Liver (tissue), 9 donors: ENCODE data around the gene KIF5A. TPM values are rescaled to one million over a fixed set of nuclear protein-coding genes. Genes with fewer than 3 reads are reported as not detected.

ENCODE experiments used
- DNase-seq: peaks from one replicate; pipeline ENCODE4 v3.0.0-alpha.2; 2017; ENCODE audit warnings: low spot score
- H3K27ac ChIP-seq, 2 donors: one replicate each; pipeline ENCODE4 v1.7.0; 2013; ENCODE audit warnings: inconsistent platforms in 2 of 2, low read length in 2 of 2, control low read depth in 1 of 2, low read depth in 1 of 2, mild to moderate bottlenecking in 1 of 2
- H3K27me3 ChIP-seq, 4 donors: one replicate each; pipeline versions ENCODE4 v1.6.1 to v1.7.0; 2013; ENCODE audit warnings: low read length in 3 of 4, inconsistent platforms in 1 of 4, mild to moderate bottlenecking in 1 of 4, moderate library complexity in 1 of 4; ENCODE audit not compliant: control insufficient read depth in 4 of 4, insufficient read depth in 4 of 4
- H3K36me3 ChIP-seq, 4 donors: one replicate each; pipeline versions ENCODE4 v1.6.1 to v1.7.0; 2013; ENCODE audit warnings: low read length in 3 of 4, mild to moderate bottlenecking in 3 of 4, low read depth in 1 of 4, moderate library complexity in 1 of 4; ENCODE audit not compliant: control insufficient read depth in 4 of 4, insufficient read depth in 3 of 4
- H3K4me1 ChIP-seq, 4 donors: one replicate each; pipeline versions ENCODE4 v1.6.1 to v1.7.0; 2013; ENCODE audit warnings: low read length in 3 of 4, mild to moderate bottlenecking in 3 of 4, moderate library complexity in 1 of 4; ENCODE audit not compliant: control insufficient read depth in 4 of 4, insufficient read depth in 4 of 4
- H3K4me3 ChIP-seq, 3 donors: one replicate each; pipeline versions ENCODE4 v1.6.1 to v1.7.0; 2013; ENCODE audit warnings: low read length in 3 of 3, control low read depth in 1 of 3, low read depth in 1 of 3, mild to moderate bottlenecking in 1 of 3
- H3K9ac ChIP-seq, 2 donors: one replicate each; pipeline ENCODE4 v1.7.0; 2013; ENCODE audit warnings: low read length in 2 of 2, mild to moderate bottlenecking in 2 of 2, moderate library complexity in 2 of 2, control low read depth in 1 of 2, low read depth in 1 of 2
- H3K9me3 ChIP-seq, 4 donors: one replicate each; pipeline versions ENCODE4 v1.6.1 to v1.7.0; 2013; ENCODE audit warnings: low read length in 3 of 4; ENCODE audit not compliant: control insufficient read depth in 4 of 4
- ATF3 ChIP-seq: IDR thresholded peaks from 2 replicates; pipeline ENCODE4 v1.6.1; 2016; ENCODE audit warnings: antibody characterized with exemption
- CTCF ChIP-seq: fragments of 150-350 bp; IDR thresholded peaks from 2 replicates; pipeline ENCODE4 v1.5.1; 2017; ENCODE audit warnings: improper control_type of control experiment, low read depth, low read length; ENCODE audit not compliant: missing input control
- EGR1 ChIP-seq, 2 donors: IDR thresholded peaks; 2 replicates each; pipeline ENCODE4 v1.6.1; 2016 to 2018; ENCODE audit warnings: antibody characterized with exemption in 2 of 2, low read depth in 2 of 2
- FOXA2 ChIP-seq: IDR thresholded peaks from 2 replicates; pipeline ENCODE4 v1.6.1; 2016; ENCODE audit warnings: antibody characterized with exemption
- GABPA ChIP-seq, 2 donors: IDR thresholded peaks in 1 of 2; conservative IDR thresholded peaks in 1 of 2; 2 replicates each; pipeline ENCODE4 v1.6.1; 2016; ENCODE audit warnings: antibody characterized with exemption in 2 of 2, mild to moderate bottlenecking in 1 of 2, moderate library complexity in 1 of 2
- HNF4A ChIP-seq, 2 donors: conservative IDR thresholded peaks; 2 replicates each; pipeline ENCODE4 v1.6.1; 2016; ENCODE audit warnings: antibody characterized with exemption in 2 of 2, mild to moderate bottlenecking in 2 of 2
- HNF4G ChIP-seq: IDR thresholded peaks from 2 replicates; pipeline ENCODE4 v1.6.1; 2016; ENCODE audit warnings: antibody characterized with exemption
- MAX ChIP-seq: IDR thresholded peaks from 2 replicates; pipeline ENCODE4 v1.6.1; 2016; ENCODE audit warnings: antibody characterized with exemption
- NR2F2 ChIP-seq: IDR thresholded peaks from 2 replicates; pipeline ENCODE4 v1.6.1; 2016; ENCODE audit warnings: antibody characterized with exemption
- RAD21 ChIP-seq, 2 donors: IDR thresholded peaks; 2 replicates each; pipeline ENCODE4 v1.6.1; 2016; ENCODE audit warnings: antibody characterized with exemption in 2 of 2, mild to moderate bottlenecking in 2 of 2
- REST ChIP-seq: IDR thresholded peaks from 2 replicates; pipeline ENCODE4 v1.6.1; 2016; ENCODE audit warnings: antibody characterized with exemption, mild to moderate bottlenecking
- RXRA ChIP-seq, 2 donors: IDR thresholded peaks; 2 replicates each; pipeline ENCODE4 v1.6.1; 2017 to 2018; ENCODE audit warnings: antibody characterized with exemption in 2 of 2, mild to moderate bottlenecking in 1 of 2
- SP1 ChIP-seq: IDR thresholded peaks from 2 replicates; pipeline ENCODE4 v1.6.1; 2018; ENCODE audit warnings: antibody characterized with exemption, mild to moderate bottlenecking
- TAF1 ChIP-seq: conservative IDR thresholded peaks from 2 replicates; pipeline ENCODE4 v1.6.1; 2016; ENCODE audit warnings: antibody characterized with exemption, mild to moderate bottlenecking
- ZBTB33 ChIP-seq: IDR thresholded peaks from 2 replicates; pipeline ENCODE4 v1.6.1; 2016; ENCODE audit warnings: antibody characterized with exemption
- WGBS: extraction: QIAGEN DNeasy Blood & Tissue Kit; methylation state at CpG from one replicate; pipeline ENCODE4 v1.1.7; 2013; 5-methylcytosine and 5-hydroxymethylcytosine counted together
- polyA plus RNA-seq, 2 donors: library from polyadenylated mRNA; stranded (reverse) in 1 of 2; unstranded in 1 of 2; fragments of 200-250 nt in 1 of 2; fragments of >200 nt in 1 of 2; fragmentation: Nextera tagmentation in 1 of 2; extraction: Ambion mirVana in 1 of 2; gene quantifications; one replicate each; pipeline versions ENCODE4 v1.2.1 to v1.2.3, GENCODE V29; 2013 to 2015
- total RNA-seq, 2 donors: library from RNA; depleted of rRNA; stranded (reverse); fragments of >200 nt; gene quantifications; one replicate each; pipeline ENCODE4 v1.2.3, GENCODE V29; 2014
- donor health status: healthy.
- donor health status: healthy.
- donor health status: healthy.
- donor health status: healthy.
- donor health status: healthy.

Gene KIF5A
- total and polyA plus RNA-seq, 4 donors, result 0.01 to 0.42 TPM; not detected in 2

GRCh38 chr12:57579011-57579410 is 29.2 kb downstream of the KIF5A start:
- H3K27ac ChIP-seq, result no peak overlapping the region
- no peaks in the 10 kb centered on the region for H3K9me3 ChIP-seq
- no peak for TF ChIP-seq CTCF
- TF ChIP-seq RAD21 (IDR thresholded peaks at IDR 0.05), result no peak
- TF ChIP-seq REST, result no peak
- TF ChIP-seq FOXA2, result no peak
- TF ChIP-seq NR2F2, result no peak
- TF ChIP-seq EGR1 (IDR thresholded peaks at IDR 0.05; ENCODE audit: low read depth in 2 of 2), result no peak
- TF ChIP-seq ZBTB33, result no peak
- TF ChIP-seq GABPA (IDR thresholded peaks at IDR 0.05 in 1 of 2, conservative IDR thresholded peaks at IDR 0.05 in 1 of 2), result no peak
- no peak for TF ChIP-seq RXRA (IDR thresholded peaks at IDR 0.05)
- no peak for TF ChIP-seq MAX
- no peak for TF ChIP-seq TAF1
- TF ChIP-seq SP1, result no peak
- peaks cover 0 to 2% (median 0%) of the 10 kb centered on the region in 4 donors for H3K4me1 ChIP-seq
- no peak overlapping the region for H3K4me3 ChIP-seq
- no peaks in the 10 kb centered on the region for H3K36me3 ChIP-seq
- no peak for DNase-seq
- no peak overlapping the region for H3K9ac ChIP-seq
- H3K27me3 ChIP-seq, result no peaks in the 10 kb centered on the region
- 89% methylated on average over 2 of the region's 2 CpGs for WGBS

GRCh38 chr12:57579677-57580465 is 30.0 kb downstream of the KIF5A start:
- no peak for DNase-seq
- 90% methylated on average over 8 of the region's 8 CpGs for WGBS
- TF ChIP-seq ZBTB33, result no peak
- no peak for TF ChIP-seq RXRA (IDR thresholded peaks at IDR 0.05)
- no peak for TF ChIP-seq HNF4A (conservative IDR thresholded peaks at IDR 0.05)
- TF ChIP-seq RAD21 (IDR thresholded peaks at IDR 0.05), result no peak
- TF ChIP-seq FOXA2, result no peak
- TF ChIP-seq TAF1, result no peak
- TF ChIP-seq MAX, result no peak
- TF ChIP-seq SP1, result no peak
- no peak for TF ChIP-seq REST
- no peak for TF ChIP-seq ATF3
- TF ChIP-seq EGR1 (IDR thresholded peaks at IDR 0.05; ENCODE audit: low read depth in 2 of 2), result no peak
- no peak for TF ChIP-seq GABPA (IDR thresholded peaks at IDR 0.05 in 1 of 2, conservative IDR thresholded peaks at IDR 0.05 in 1 of 2)
- no peak for TF ChIP-seq HNF4G

More at GRCh38 chr12:57579677-57580465, 30.0 kb downstream of the KIF5A start:
- no peak overlapping the region for H3K9ac ChIP-seq
- H3K9me3 ChIP-seq, result no peaks in the 10 kb centered on the region
- no peak overlapping the region for H3K4me3 ChIP-seq
- peaks cover 0 to 2% (median 0%) of the 10 kb centered on the region in 4 donors for H3K4me1 ChIP-seq
- H3K27me3 ChIP-seq, result no peaks in the 10 kb centered on the region
- H3K27ac ChIP-seq, result no peak overlapping the region
- no peaks in the 10 kb centered on the region for H3K36me3 ChIP-seq
